ENCODE measurements around the gene ANKS1B. TPM values are rescaled to one million over a fixed set of nuclear protein-coding genes. Genes with fewer than 3 reads are reported as not detected.

ANKS1B gene
- total RNA-seq, 1 experiment from 2014 or later = 0.54 TPM

- TF ChIP-seq ATF3 (IDR thresholded peaks at IDR 0.05) (no peak), YY1 (IDR thresholded peaks at IDR 0.05; ENCODE audit: extremely low read depth, insufficient replicate concordance, low read depth, low read length) (no peak), RAD21 (IDR thresholded peaks at IDR 0.05; ENCODE audit: low read depth) (no peak), ZNF274 (IDR thresholded peaks at IDR 0.05; ENCODE audit: low read depth, low read length) (no peak), CEBPB (IDR thresholded peaks at IDR 0.05; ENCODE audit: low read depth) (no peak), FOSL1 (IDR thresholded peaks at IDR 0.05; ENCODE audit: low read depth) (no peak), MAX (IDR thresholded peaks at IDR 0.05) (no peak), SP1 (IDR thresholded peaks at IDR 0.05; ENCODE audit: low read depth) (no peak), EGR1 (IDR thresholded peaks at IDR 0.05; ENCODE audit: low read depth) (no peak), SIN3A (IDR thresholded peaks at IDR 0.05; ENCODE audit: low read depth) (no peak), ZFX (IDR thresholded peaks at IDR 0.05) (no peak), ELF1 (IDR thresholded peaks at IDR 0.05; ENCODE audit: borderline replicate concordance, low read depth) (no peak), EZH2phosphoT487 (IDR thresholded peaks at IDR 0.05; ENCODE audit: borderline replicate concordance) (no peak)
- TF ChIP-seq, protein P1, sequence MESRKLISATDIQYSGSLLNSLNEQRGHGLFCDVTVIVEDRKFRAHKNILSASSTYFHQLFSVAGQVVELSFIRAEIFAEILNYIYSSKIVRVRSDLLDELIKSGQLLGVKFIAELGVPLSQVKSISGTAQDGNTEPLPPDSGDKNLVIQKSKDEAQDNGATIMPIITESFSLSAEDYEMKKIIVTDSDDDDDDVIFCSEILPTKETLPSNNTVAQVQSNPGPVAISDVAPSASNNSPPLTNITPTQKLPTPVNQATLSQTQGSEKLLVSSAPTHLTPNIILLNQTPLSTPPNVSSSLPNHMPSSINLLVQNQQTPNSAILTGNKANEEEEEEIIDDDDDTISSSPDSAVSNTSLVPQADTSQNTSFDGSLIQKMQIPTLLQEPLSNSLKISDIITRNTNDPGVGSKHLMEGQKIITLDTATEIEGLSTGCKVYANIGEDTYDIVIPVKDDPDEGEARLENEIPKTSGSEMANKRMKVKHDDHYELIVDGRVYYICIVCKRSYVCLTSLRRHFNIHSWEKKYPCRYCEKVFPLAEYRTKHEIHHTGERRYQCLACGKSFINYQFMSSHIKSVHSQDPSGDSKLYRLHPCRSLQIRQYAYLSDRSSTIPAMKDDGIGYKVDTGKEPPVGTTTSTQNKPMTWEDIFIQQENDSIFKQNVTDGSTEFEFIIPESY (IDR thresholded peaks at IDR 0.05; ENCODE audit: extremely low read depth, insufficient replicate concordance, low read length) = no peak
- TF ChIP-seq, protein P2, sequence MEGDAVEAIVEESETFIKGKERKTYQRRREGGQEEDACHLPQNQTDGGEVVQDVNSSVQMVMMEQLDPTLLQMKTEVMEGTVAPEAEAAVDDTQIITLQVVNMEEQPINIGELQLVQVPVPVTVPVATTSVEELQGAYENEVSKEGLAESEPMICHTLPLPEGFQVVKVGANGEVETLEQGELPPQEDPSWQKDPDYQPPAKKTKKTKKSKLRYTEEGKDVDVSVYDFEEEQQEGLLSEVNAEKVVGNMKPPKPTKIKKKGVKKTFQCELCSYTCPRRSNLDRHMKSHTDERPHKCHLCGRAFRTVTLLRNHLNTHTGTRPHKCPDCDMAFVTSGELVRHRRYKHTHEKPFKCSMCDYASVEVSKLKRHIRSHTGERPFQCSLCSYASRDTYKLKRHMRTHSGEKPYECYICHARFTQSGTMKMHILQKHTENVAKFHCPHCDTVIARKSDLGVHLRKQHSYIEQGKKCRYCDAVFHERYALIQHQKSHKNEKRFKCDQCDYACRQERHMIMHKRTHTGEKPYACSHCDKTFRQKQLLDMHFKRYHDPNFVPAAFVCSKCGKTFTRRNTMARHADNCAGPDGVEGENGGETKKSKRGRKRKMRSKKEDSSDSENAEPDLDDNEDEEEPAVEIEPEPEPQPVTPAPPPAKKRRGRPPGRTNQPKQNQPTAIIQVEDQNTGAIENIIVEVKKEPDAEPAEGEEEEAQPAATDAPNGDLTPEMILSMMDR (IDR thresholded peaks at IDR 0.05 in 2 of 3, conservative IDR thresholded peaks at IDR 0.05 in 1 of 3; ENCODE audit: borderline replicate concordance in 1 of 3, insufficient read depth in 1 of 3, low read depth in 2 of 3, low read length in 2 of 3) = no peak
- ChIA-PET POLR2A (no interaction called here), RAD21 (ENCODE audit: low non-redundant PET in 1 of 2, low total read pairs in 2 of 2, uncharacterized antibody in 2 of 2, unreplicated experiment in 2 of 2) (no interaction called here), CTCF (no interaction called here)
- no peaks in the 10 kb centered on the region for H4K20me1 ChIP-seq (ENCODE audit: insufficient read depth)
- H3K9me2 ChIP-seq (ENCODE audit: insufficient read depth) = no peaks in the 10 kb centered on the region
- DNase-seq (ENCODE audit: low read depth, low spot score) (no peak), ATAC-seq (no peak)
- H3K9ac ChIP-seq (ENCODE audit: low read length) = no peak overlapping the region
- no peaks in the 10 kb centered on the region for H3K36me3 ChIP-seq (ENCODE audit: control insufficient read depth in 1 of 2, insufficient read depth in 2 of 2, low read length in 2 of 2)
- no peak overlapping the region for H3K4me2 ChIP-seq (ENCODE audit: low read length)
- no peak overlapping the region for H2AFZ ChIP-seq (ENCODE audit: low read depth, low read length, poor library complexity, severe bottlenecking)
- no TSS peak for BruUV-seq (replicated peaks)
- no peaks in the 10 kb centered on the region for H3K4me1 ChIP-seq (ENCODE audit: control insufficient read depth in 1 of 2, insufficient read depth in 2 of 2, low read length in 2 of 2)
- no peaks in the 10 kb centered on the region for H3K79me2 ChIP-seq (ENCODE audit: insufficient read depth, low read length)
- intact Hi-C loops (cut with micrococcal nuclease) = no loop called here
- H3K4me3 ChIP-seq (replicated peaks in 1 of 2; ENCODE audit: low read depth in 1 of 2, low read length in 2 of 2) = no peak overlapping the region
- peaks cover 36% of the 10 kb centered on the region for H3K27me3 ChIP-seq (ENCODE audit: insufficient read depth, low read length)
- no peak overlapping the region for H3K27ac ChIP-seq (ENCODE audit: low read depth, low read length)
- no peaks in the 10 kb centered on the region for H3K9me3 ChIP-seq (ENCODE audit: control insufficient read depth in 1 of 2, insufficient read depth in 1 of 2, low read depth in 1 of 2, low read length in 2 of 2)
These were observed 982.0 kb downstream of the ANKS1B start for GRCh38 chr12:99002731-99003130.

All from HCT116 (cell line).